ENCODE data around the gene ZCCHC14.

The ZCCHC14 gene

GRCh38 chr16:87426423-87427215 lies 66.2 kb downstream of the ZCCHC14 start:
- TF ChIP-seq CTCF (IDR thresholded peaks at IDR 0.05; ENCODE audit: insufficient read depth, low read length): no peak
- TF ChIP-seq SPI1 (IDR thresholded peaks at IDR 0.05; ENCODE audit: borderline replicate concordance, low read depth): no peak
- TF ChIP-seq GABPA (IDR thresholded peaks at IDR 0.05; ENCODE audit: low read depth): no peak
- no peak for TF ChIP-seq POLR2AphosphoS5 (IDR thresholded peaks at IDR 0.05; ENCODE audit: low read depth)
- no peak for TF ChIP-seq REST (IDR thresholded peaks at IDR 0.05; ENCODE audit: insufficient replicate concordance, low read depth)
- no peak overlapping the region for H3K27ac ChIP-seq (replicated peaks)
- DNase-seq (ENCODE audit: low read depth in 1 of 2, low spot score in 1 of 2): no peak

GRCh38 chr16:87425941-87426340 lies 66.9 kb downstream of the ZCCHC14 start:
- H3K27me3 ChIP-seq (ENCODE audit: insufficient read depth, poor library complexity, severe bottlenecking): no peaks in the 10 kb centered on the region
- TF ChIP-seq REST (IDR thresholded peaks at IDR 0.05; ENCODE audit: insufficient replicate concordance, low read depth) (no peak), GABPA (IDR thresholded peaks at IDR 0.05; ENCODE audit: low read depth) (no peak), POLR2AphosphoS5 (IDR thresholded peaks at IDR 0.05; ENCODE audit: low read depth) (no peak), SPI1 (IDR thresholded peaks at IDR 0.05; ENCODE audit: borderline replicate concordance, low read depth) (no peak), CTCF (IDR thresholded peaks at IDR 0.05; ENCODE audit: insufficient read depth, low read length) (no peak)
- H3K27ac ChIP-seq (replicated peaks): no peak overlapping the region
- DNase-seq (ENCODE audit: low read depth in 1 of 2, low spot score in 1 of 2): no peak
- H3K4me3 ChIP-seq (replicated peaks; ENCODE audit: insufficient read depth, low read length): no peak overlapping the region

More at GRCh38 chr16:87426423-87427215, 66.2 kb downstream of the ZCCHC14 start:
- H3K27me3 ChIP-seq (ENCODE audit: insufficient read depth, poor library complexity, severe bottlenecking): no peaks in the 10 kb centered on the region
- H3K4me3 ChIP-seq (replicated peaks; ENCODE audit: insufficient read depth, low read length): no peak overlapping the region

GRCh38 chr16:87424266-87424665 lies 68.6 kb downstream of the ZCCHC14 start:
- TF ChIP-seq POLR2AphosphoS5 (IDR thresholded peaks at IDR 0.05; ENCODE audit: low read depth): no peak
- no peak for TF ChIP-seq CTCF (IDR thresholded peaks at IDR 0.05; ENCODE audit: insufficient read depth, low read length)
- no peak for TF ChIP-seq SPI1 (IDR thresholded peaks at IDR 0.05; ENCODE audit: borderline replicate concordance, low read depth)
- no peak for TF ChIP-seq GABPA (IDR thresholded peaks at IDR 0.05; ENCODE audit: low read depth)
- no peak for TF ChIP-seq REST (IDR thresholded peaks at IDR 0.05; ENCODE audit: insufficient replicate concordance, low read depth)
- no peaks in the 10 kb centered on the region for H3K27me3 ChIP-seq (ENCODE audit: insufficient read depth, poor library complexity, severe bottlenecking)
- no peak for DNase-seq (ENCODE audit: low read depth in 1 of 2, low spot score in 1 of 2)
- H3K27ac ChIP-seq (replicated peaks): no peak overlapping the region
- H3K4me3 ChIP-seq (replicated peaks; ENCODE audit: insufficient read depth, low read length): no peak overlapping the region
